HG02938 (cell line): ENCODE results near the gene OR6M1.

ENCODE experiments used
- ATAC-seq: cut with Tn5 transposase; IDR thresholded peaks from one replicate; pipeline ENCODE4 v1.9.1; 2021; ENCODE audit warnings: mild to moderate bottlenecking, moderate library complexity; ENCODE audit not compliant: unreplicated experiment

The OR6M1 gene

DNA sequence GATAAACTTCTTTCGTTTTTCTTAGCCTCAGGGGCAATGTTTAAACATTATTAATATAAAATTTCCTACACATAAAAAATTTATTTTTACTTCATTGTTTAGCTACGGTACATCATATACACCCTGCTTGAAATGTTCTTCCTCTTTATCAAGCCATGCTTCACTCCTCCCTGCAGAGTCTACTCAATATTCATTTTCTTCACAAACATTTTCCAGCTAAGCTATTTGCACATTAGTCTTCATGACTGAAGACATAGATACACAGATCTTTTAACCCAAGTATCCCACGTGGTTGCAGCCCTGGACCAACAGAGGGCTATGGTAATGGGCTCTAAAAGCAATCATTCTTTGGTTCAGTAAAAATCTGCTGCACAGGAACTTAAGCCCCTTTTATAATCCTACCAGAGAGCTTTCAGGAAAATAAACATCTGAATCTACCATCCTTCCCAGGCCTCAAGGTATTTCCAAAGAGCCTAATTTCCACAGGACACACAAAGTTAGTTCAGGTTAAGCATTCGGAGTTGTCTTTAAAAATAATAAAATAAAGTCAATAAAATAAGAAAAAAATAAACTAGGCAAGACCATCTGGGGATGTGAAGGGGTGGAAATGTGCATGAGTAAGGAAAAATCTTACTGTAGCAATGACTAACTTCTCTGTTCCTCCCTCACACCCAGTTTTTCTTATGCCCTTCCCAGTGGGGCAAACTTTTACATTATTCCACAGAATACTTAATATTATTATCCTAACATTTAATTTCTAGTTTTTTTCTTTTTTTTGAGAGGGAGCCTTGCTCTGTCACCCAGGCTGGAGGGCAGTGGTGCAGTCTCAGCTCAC is 30.2 kb downstream of the OR6M1 start:
- ATAC-seq = no peak

DNA sequence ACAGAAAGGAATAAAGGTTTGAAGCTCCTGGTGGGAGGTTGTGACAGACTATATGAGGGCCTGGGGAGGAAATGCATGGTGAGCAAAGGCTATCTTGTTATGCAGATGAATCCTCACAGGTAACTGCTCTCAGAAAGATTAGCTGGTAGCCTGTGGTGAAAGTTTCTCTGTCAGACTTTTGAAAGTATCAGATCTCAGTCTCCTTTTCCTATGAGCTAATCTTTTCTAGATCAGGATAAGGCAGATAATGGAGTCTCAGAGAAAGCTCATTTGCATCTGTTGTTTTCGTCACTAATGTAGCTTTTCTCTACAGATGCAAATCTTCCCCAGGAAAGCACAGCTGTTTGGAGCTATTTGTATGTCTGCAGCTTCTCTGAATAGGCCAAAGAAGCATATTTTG is 30.9 kb downstream of the OR6M1 start:
- ATAC-seq = no peak

GRCh38 chr11:123773959-123774358 is 32.2 kb downstream of the OR6M1 start:
- no peak for ATAC-seq

DNA sequence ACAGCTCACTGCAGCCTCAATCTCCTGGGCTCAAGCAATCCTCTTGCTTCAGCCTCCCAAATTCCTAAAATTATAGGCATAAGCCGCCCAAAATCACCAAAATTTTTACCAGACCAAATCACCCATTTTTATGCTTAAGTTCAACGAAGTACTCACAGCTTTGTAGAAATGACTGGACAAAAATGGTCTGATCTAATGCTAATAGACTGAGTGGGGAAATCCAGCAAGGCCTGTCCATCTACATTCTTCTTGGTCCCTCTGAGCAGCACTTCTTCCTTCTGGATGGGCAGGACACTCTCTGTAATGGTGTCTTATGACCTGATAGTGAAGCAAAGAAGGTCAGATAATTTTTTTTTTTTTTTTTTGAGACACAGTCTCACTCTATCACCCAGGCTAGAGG is 33.1 kb downstream of the OR6M1 start:
- no peak for ATAC-seq

DNA sequence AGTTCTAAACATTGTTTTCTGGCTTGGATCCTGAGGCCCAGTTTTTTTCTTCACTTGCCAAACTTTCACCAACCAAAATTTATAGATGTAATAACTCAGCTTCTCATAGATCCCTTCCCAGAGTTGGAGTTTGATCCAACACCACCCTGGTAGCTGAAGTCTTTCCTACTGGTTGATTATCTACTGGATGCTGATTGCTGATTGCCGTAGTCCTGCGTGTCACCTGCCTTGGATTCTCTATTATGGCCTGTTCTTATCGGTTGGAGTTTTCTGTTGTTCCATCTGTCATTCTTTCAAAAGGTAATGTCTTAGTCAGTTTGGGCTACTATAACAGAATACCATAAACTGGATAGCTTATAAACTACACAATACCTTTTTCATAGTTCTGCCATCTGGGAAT is 34.5 kb downstream of the OR6M1 start:
- ATAC-seq = no peak

DNA sequence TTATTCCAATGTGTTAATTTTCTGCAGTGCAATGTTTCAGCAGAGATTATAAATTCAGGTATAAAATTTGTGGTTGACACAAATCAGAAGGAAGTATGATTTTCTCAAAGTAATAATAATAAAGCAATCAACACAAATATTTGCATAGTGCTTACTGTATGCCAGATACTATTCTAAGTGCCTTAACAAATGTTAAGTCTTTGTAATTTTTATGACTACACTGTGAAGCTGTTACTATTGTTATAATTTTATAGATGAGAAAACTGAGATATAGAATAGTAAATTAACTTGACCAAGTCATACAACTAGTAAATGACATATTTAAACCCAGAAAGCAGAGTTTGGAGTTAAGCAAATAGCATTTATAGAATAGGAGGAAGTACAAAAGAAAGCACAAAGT is 35.4 kb downstream of the OR6M1 start:
- ATAC-seq = no peak

DNA sequence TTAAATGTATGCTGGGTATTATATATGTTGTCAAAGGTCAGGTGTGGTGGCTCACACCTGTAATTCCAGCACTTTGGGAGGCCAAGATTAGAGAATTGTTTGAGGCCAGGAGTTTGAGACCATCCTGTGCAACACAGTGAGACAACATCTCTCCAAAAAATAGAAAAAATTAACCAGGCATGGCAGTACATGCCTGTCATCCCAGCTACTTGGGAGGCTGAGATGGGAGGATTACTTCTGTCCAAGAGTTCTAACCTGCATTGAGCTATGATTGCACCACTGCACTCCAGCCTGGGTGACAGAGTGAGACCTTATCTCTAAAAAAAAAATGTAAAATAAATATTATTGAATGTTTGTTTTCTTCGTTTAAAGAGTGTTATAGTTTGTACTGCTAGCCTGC is 40.5 kb downstream of the OR6M1 start:
- no peak for ATAC-seq

DNA sequence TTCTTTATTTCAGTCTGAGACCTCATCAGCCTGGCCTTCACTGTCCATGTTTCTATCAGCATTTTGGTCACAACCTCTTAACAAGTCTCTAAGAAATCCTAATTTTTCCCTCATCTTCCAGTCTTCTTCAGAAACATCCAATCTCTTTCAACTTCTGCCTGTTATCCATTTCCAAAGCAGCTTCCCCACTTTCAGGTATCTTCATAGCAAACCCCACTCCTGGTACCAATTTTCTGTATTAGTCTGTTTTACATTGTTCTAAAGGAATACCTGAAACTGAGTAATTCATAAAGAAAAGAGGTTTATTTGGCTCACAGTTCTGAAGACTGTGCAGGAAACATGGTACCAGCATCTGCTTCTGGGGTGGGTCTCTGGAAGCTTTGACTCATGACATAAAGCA is 43.7 kb downstream of the OR6M1 start:
- ATAC-seq = no peak

DNA sequence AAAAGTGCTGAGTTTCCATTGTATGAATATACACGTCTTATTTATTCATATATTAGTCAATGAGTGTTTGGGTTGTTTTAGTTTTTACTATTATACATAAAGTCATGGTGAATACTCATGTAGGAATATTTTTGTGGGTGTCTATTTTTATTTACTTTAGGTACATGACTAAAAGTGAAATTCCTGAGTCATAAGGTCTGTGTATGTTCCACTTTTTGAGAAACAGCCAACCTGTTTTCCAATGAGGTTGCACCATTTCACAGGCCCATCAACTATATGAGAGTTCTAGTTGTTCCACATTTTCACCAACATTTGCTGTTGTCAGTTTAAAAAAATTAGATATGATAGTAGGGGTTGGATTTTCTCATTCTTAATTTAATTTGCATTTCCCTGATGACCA is 45.3 kb downstream of the OR6M1 start:
- ATAC-seq = peak; percentile 69

- ATAC-seq = no peak
These were observed 48.2 kb downstream of the OR6M1 start for GRCh38 chr11:123757976-123758375.

DNA sequence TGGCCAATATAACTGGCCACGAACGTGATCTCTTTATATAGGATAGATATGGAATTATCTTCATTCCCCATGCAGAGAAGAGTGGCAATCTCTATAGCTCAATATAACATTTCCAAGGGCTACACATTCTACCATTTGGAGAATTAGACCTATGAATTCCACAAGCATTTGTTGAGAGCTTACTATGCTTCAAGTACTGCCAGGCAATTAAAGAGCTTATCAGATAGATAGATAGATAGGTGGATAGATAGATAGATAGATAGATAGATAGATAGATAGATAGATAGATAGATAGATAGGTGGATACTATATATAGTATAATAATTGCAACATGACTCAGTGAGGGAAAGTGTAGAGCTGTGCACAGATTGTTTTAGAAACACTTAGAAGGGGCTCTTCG is 50.3 kb downstream of the OR6M1 start:
- ATAC-seq = no peak
